HCT116 (cell line): Measurements from ENCODE around the gene ATF7. TPM values are rescaled to one million over a fixed set of nuclear protein-coding genes. Genes with fewer than 3 reads are reported as not detected.
"Not testable (repeated sequence)": the region's sequence is repeated elsewhere in the genome, so short reads cannot be mapped to it uniquely, and the experiment has no call there.

Experiments
- ATAC-seq: fragments of 200-7000 bp; cut with Tn5 transposase; 2 replicates; pipeline ENCODE4 v1.9.1; 2020; ENCODE audit warnings: mild to moderate bottlenecking, moderate library complexity
- BruUV-seq: library from RNA; stranded (reverse); fragments of 400-500 nt; replicated peaks from 2 replicates; lab custom pipeline; 2021; lab: Mats Ljungman, UMichigan
- CTCF ChIA-PET: fragments of 300-600 bp; sonication (Branson Sonifier 250); formaldehyde crosslinking; loops from one replicate; lab custom pipeline; 2021; ENCODE audit warnings: antibody characterized with exemption; lab: Charles Lee
- POLR2A ChIA-PET: fragments of 300-600, 350-600 bp; sonication (Branson Sonifier 250); formaldehyde crosslinking; loops from one replicate; lab custom pipeline; 2021; ENCODE audit warnings: antibody characterized with exemption; lab: Charles Lee
- RAD21 ChIA-PET, 2 experiments: fragments of 300-600 bp; sonication (Branson Sonifier 250); formaldehyde crosslinking; loops; one replicate each; lab custom pipeline; 2023; ENCODE audit warnings: low total read pairs in 2 of 2; ENCODE audit not compliant: uncharacterized antibody in 2 of 2, unreplicated experiment in 2 of 2, low non-redundant PET in 1 of 2; lab: Charles Lee
- DNase-seq: peaks from one replicate; pipeline ENCODE4 v3.0.0-alpha.2; 2010; ENCODE audit warnings: low read depth, low spot score
- H2AFZ ChIP-seq: fragments of 200-600 bp; shearing (Covaris generic), sonication (generic); 2 replicates; pipeline ENCODE4 v1.6.1; 2017; ENCODE audit warnings: low read depth, mixed run types, mixed read lengths, antibody characterized with exemption, low read length; ENCODE audit not compliant: poor library complexity, severe bottlenecking
- H3K27ac ChIP-seq: 2 replicates; pipeline ENCODE4 v1.5.1; 2012; ENCODE audit warnings: low read depth, low read length
- H3K27me3 ChIP-seq: fragments of 200-600 bp; sonication (generic); 2 replicates; pipeline ENCODE4 v1.6.1; 2016; ENCODE audit warnings: mixed run types, low read length, mixed read lengths; ENCODE audit not compliant: insufficient read depth
- H3K36me3 ChIP-seq, 2 experiments: fragments of 200-500 bp in 1 of 2; fragments of 200-600 bp in 1 of 2; sonication (Bioruptor generic) in 1 of 2; sonication (generic) in 1 of 2; 2 replicates each; pipeline versions ENCODE4 v1.5.1 to v1.6.1; 2014 to 2016; ENCODE audit warnings: low read length in 2 of 2, inconsistent platforms in 1 of 2, mixed read lengths in 1 of 2, mixed run types in 1 of 2; ENCODE audit not compliant: insufficient read depth in 2 of 2, control insufficient read depth in 1 of 2
- H3K4me1 ChIP-seq, 2 experiments: fragments of 200-600 bp in 1 of 2; sonication (generic) in 1 of 2; 2 replicates each; pipeline versions ENCODE4 v1.5.1 to v1.6.1; 2012 to 2017; ENCODE audit warnings: low read length in 2 of 2, inconsistent platforms in 1 of 2, mild to moderate bottlenecking in 1 of 2, mixed read lengths in 1 of 2, mixed run types in 1 of 2, moderate library complexity in 1 of 2; ENCODE audit not compliant: insufficient read depth in 2 of 2, control insufficient read depth in 1 of 2
- H3K4me2 ChIP-seq: fragments of 200-600 bp; sonication (generic); 2 replicates; pipeline ENCODE4 v1.6.1; 2017; ENCODE audit warnings: mixed run types, low read length, mixed read lengths
- H3K4me3 ChIP-seq, 2 experiments: fragments of 200-600 bp in 1 of 2; sonication (generic) in 1 of 2; replicated peaks in 1 of 2; 2 replicates each; pipeline ENCODE4 v1.5.1; 2011 to 2016; ENCODE audit warnings: low read length in 2 of 2, control low read depth in 1 of 2, low read depth in 1 of 2, mild to moderate bottlenecking in 1 of 2, mixed read lengths in 1 of 2, mixed run types in 1 of 2
- H3K79me2 ChIP-seq: fragments of 200-600 bp; sonication (generic); 2 replicates; pipeline ENCODE4 v1.6.1; 2017; ENCODE audit warnings: mild to moderate bottlenecking, mixed run types, low read length, moderate library complexity, mixed read lengths; ENCODE audit not compliant: insufficient read depth
- H3K9ac ChIP-seq: fragments of 200-600 bp; sonication (generic); 2 replicates; pipeline ENCODE4 v1.6.1; 2016; ENCODE audit warnings: low read length, mixed read lengths
- H3K9me2 ChIP-seq: fragments of 200-600 bp; sonication (generic), shearing (Covaris generic); 2 replicates; pipeline ENCODE4 v1.6.1; 2017; ENCODE audit warnings: mixed run types, mild to moderate bottlenecking, moderate library complexity; ENCODE audit not compliant: insufficient read depth
- H3K9me3 ChIP-seq, 2 experiments: fragments of 200-500 bp in 1 of 2; fragments of 200-600 bp in 1 of 2; sonication (Bioruptor generic) in 1 of 2; sonication (generic) in 1 of 2; 2 replicates each; pipeline ENCODE4 v1.6.1; 2014 to 2017; ENCODE audit warnings: low read length in 2 of 2, mixed read lengths in 2 of 2, inconsistent platforms in 1 of 2, low read depth in 1 of 2, mild to moderate bottlenecking in 1 of 2, mixed run types in 1 of 2, moderate library complexity in 1 of 2; ENCODE audit not compliant: control insufficient read depth in 1 of 2, insufficient read depth in 1 of 2
- H4K20me1 ChIP-seq: fragments of 200-600 bp; sonication (generic), shearing (Covaris generic); 2 replicates; pipeline ENCODE4 v1.6.1; 2017; ENCODE audit warnings: mixed run types, mild to moderate bottlenecking, moderate library complexity; ENCODE audit not compliant: insufficient read depth
- ELF1 ChIP-seq: IDR thresholded peaks from 2 replicates; pipeline ENCODE4 v1.6.1; 2012; ENCODE audit warnings: low read depth, borderline replicate concordance
- EZH2phosphoT487 ChIP-seq: fragments of 200-600 bp; IDR thresholded peaks from 2 replicates; pipeline ENCODE4 v1.6.1; 2018; ENCODE audit warnings: antibody characterized with exemption, borderline replicate concordance
- FOSL1 ChIP-seq: IDR thresholded peaks from 2 replicates; pipeline ENCODE4 v1.6.1; 2012; ENCODE audit warnings: low read depth
- POLR2A ChIP-seq: IDR thresholded peaks from 2 replicates; pipeline ENCODE4 v1.7.0; 2011; ENCODE audit warnings: borderline replicate concordance; ENCODE audit not compliant: insufficient read depth, insufficient read length; ENCODE audit errors: extremely low read depth
- RAD21 ChIP-seq: IDR thresholded peaks from 2 replicates; pipeline ENCODE4 v1.6.1; 2012; ENCODE audit warnings: low read depth, mild to moderate bottlenecking
- SP1 ChIP-seq: IDR thresholded peaks from 2 replicates; pipeline ENCODE4 v1.6.1; 2012; ENCODE audit warnings: low read depth
- SRF ChIP-seq: IDR thresholded peaks from 2 replicates; pipeline ENCODE4 v1.6.1; 2012; ENCODE audit warnings: low read depth
- intact Hi-C: fragments of 100-400 bp; cut with micrococcal nuclease; formaldehyde crosslinking; loops from 2 replicates; pipeline ENCODE4 v1.10.0; 2022
- total RNA-seq: library from RNA; stranded (reverse); gene quantifications from one replicate; pipeline ENCODE4 v1.2.1, GENCODE V29; 2021; ENCODE audit not compliant: unreplicated experiment
- TF ChIP-seq, protein P1 (sequence below), 3 experiments: fragments of 200-600 bp in 1 of 3; sonication (generic) in 1 of 3; IDR thresholded peaks in 2 of 3; conservative IDR thresholded peaks in 1 of 3; 2 replicates each; pipeline ENCODE4 v1.5.1; 2012 to 2017; ENCODE audit warnings: low read depth in 2 of 3, low read length in 2 of 3, antibody characterized with exemption in 1 of 3, borderline replicate concordance in 1 of 3, control low read depth in 1 of 3, mild to moderate bottlenecking in 1 of 3, mixed read lengths in 1 of 3, mixed run types in 1 of 3, moderate library complexity in 1 of 3; ENCODE audit not compliant: insufficient read depth in 1 of 3

ATF7 gene
- total RNA-seq, 1 experiment from 2014 or later: 24.0 TPM

DNA sequence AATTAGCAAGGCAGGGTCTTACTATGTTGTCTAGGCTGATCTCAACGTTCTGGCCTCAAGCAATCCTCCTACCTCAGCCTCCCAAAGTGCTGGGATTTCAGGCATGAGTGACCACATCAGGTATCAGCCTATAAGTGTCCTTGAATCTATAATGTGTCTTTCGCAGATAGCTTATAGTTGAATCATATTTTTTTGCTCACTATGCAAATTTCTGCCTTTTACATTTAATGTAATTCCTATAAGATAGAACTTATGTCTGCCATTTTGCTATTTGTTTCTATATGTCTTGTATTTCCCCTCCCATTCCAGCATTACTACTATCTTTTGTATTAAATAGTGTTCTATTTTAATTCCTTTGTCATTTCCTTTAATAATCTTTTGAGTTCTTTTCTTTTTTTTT, 10.5 kb upstream of the ATF7 start (continued):
- TF ChIP-seq SP1 (no peak), EZH2phosphoT487 (no peak), SRF (no peak), FOSL1 (no peak), RAD21 (no peak), ELF1 (no peak), POLR2A (no peak)
- TF ChIP-seq, protein P1, sequence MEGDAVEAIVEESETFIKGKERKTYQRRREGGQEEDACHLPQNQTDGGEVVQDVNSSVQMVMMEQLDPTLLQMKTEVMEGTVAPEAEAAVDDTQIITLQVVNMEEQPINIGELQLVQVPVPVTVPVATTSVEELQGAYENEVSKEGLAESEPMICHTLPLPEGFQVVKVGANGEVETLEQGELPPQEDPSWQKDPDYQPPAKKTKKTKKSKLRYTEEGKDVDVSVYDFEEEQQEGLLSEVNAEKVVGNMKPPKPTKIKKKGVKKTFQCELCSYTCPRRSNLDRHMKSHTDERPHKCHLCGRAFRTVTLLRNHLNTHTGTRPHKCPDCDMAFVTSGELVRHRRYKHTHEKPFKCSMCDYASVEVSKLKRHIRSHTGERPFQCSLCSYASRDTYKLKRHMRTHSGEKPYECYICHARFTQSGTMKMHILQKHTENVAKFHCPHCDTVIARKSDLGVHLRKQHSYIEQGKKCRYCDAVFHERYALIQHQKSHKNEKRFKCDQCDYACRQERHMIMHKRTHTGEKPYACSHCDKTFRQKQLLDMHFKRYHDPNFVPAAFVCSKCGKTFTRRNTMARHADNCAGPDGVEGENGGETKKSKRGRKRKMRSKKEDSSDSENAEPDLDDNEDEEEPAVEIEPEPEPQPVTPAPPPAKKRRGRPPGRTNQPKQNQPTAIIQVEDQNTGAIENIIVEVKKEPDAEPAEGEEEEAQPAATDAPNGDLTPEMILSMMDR (IDR thresholded peaks at IDR 0.05 in 2 of 3, conservative IDR thresholded peaks at IDR 0.05 in 1 of 3; ENCODE audit: borderline replicate concordance in 1 of 3, insufficient read depth in 1 of 3, low read depth in 2 of 3, low read length in 2 of 3): no peak

DNA sequence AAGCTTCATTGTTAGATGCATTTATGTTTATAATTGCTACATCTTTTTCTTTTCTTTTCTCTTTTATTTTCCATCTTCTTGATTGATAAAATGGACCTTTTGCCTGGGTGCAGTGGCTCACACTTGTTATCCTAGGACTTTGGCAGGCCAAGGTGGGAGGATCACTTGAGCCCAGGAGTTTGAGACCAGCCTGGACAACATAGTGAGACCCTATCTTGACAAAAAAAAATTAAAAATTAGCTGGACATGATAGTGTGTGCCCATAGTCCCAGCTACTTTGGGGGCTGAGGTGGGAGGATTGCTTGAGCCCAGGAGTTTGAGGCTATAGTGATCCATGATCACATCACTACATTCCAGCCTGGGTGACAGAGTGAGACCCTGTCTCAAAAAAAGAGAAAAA, 9.5 kb upstream of the ATF7 start:
- H3K4me3 ChIP-seq, H3K27ac ChIP-seq, H3K27me3 ChIP-seq, H3K79me2 ChIP-seq, H3K9me3 ChIP-seq, H3K4me1 ChIP-seq, ATAC-seq, RAD21 ChIA-PET, CTCF ChIA-PET, H3K9me2 ChIP-seq, POLR2A ChIA-PET, intact Hi-C loops, H3K4me2 ChIP-seq, H3K9ac ChIP-seq, H4K20me1 ChIP-seq, BruUV-seq, DNase-seq, H3K36me3 ChIP-seq, H2AFZ ChIP-seq: not testable (repeated sequence)
